ENCODE data around the gene CD248.
"Not testable (repeated sequence)": the region's sequence is repeated elsewhere in the genome, so short reads cannot be mapped to it uniquely, and the experiment has no call there.

CD248 gene

GRCh38 chr11:66328302-66329144 is 11.7 kb upstream of the CD248 start:
- DNase-seq (ENCODE audit: low read depth), result peak; percentile 67

GRCh38 chr11:66328031-66328301 is 11.1 kb upstream of the CD248 start:
- no peak for DNase-seq (ENCODE audit: low read depth)

GRCh38 chr11:66327171-66328030 is 10.6 kb upstream of the CD248 start:
- no peak for DNase-seq (ENCODE audit: low read depth)

- DNase-seq (ENCODE audit: low read depth), result no peak
Measured at GRCh38 chr11:66326261-66327111, 9.6 kb upstream of the CD248 start.

GRCh38 chr11:66325263-66325671 is 8.4 kb upstream of the CD248 start:
- DNase-seq (ENCODE audit: low read depth), result no peak

GRCh38 chr11:66324664-66325063 is 7.8 kb upstream of the CD248 start:
- DNase-seq (ENCODE audit: low read depth), result no peak

GRCh38 chr11:66323684-66324083 is 6.8 kb upstream of the CD248 start:
- DNase-seq (ENCODE audit: low read depth), result no peak

- no peak for DNase-seq (ENCODE audit: low read depth)
Measured at GRCh38 chr11:66322732-66323427, 6.0 kb upstream of the CD248 start.

GRCh38 chr11:66321606-66322005 is 4.8 kb upstream of the CD248 start:
- no peak for DNase-seq (ENCODE audit: low read depth)

- not testable (repeated sequence) for DNase-seq (ENCODE audit: low read depth)
Measured at GRCh38 chr11:66320748-66321147, 3.9 kb upstream of the CD248 start.

GRCh38 chr11:66320289-66320688 is 3.4 kb upstream of the CD248 start:
- not testable (repeated sequence) for DNase-seq (ENCODE audit: low read depth)

GRCh38 chr11:66318600-66318970 is 1.7 kb upstream of the CD248 start:
- no peak for DNase-seq (ENCODE audit: low read depth)

- DNase-seq (ENCODE audit: low read depth), result peak; percentile 58
Measured at GRCh38 chr11:66317723-66318599, 1.1 kb upstream of the CD248 start.

GRCh38 chr11:66317322-66317722 is 478 bp upstream of the CD248 start:
- no peak for DNase-seq (ENCODE audit: low read depth)

GRCh38 chr11:66315921-66316811 is 678 bp downstream of the CD248 start:
- DNase-seq (ENCODE audit: low read depth), result no peak

- no peak for DNase-seq (ENCODE audit: low read depth)
Measured at GRCh38 chr11:66315498-66315885, 1.4 kb downstream of the CD248 start.

- DNase-seq (ENCODE audit: low read depth), result no peak
Measured at GRCh38 chr11:66314561-66315497, 2.0 kb downstream of the CD248 start.

- no peak for DNase-seq (ENCODE audit: low read depth)
Measured at GRCh38 chr11:66314186-66314501, 2.7 kb downstream of the CD248 start.

Data from stimulated activated CD8-positive, alpha-beta memory T cell treated with anti-CD3 and anti-CD28 coated beads, Interleukin-12 subunit alpha, Interleukin-12 subunit beta, amount 100 ng/mL, for 1 hour (primary cell).